Endothelial cell of umbilical vein (primary cell): ENCODE results near the gene CCDC171. TPM values are rescaled to one million over a fixed set of nuclear protein-coding genes. Genes with fewer than 3 reads are reported as not detected.

Experiments used
- BruUV-seq: library from RNA; stranded (reverse); fragments of 400-500 nt; replicated peaks from 2 replicates; lab custom pipeline; 2021; lab: Mats Ljungman, UMichigan
- CTCF ChIA-PET: fragments of 300-600, 350-600 bp; sonication (Branson Sonifier 250); formaldehyde crosslinking; loops from one replicate; lab custom pipeline; 2021; ENCODE audit warnings: antibody characterized with exemption, inconsistent platforms; lab: Charles Lee
- POLR2A ChIA-PET: fragments of 300-600, 350-600 bp; sonication (Branson Sonifier 250); formaldehyde crosslinking; loops from one replicate; lab custom pipeline; 2021; ENCODE audit warnings: antibody characterized with exemption, inconsistent platforms; lab: Charles Lee
- DNase-seq: peaks from one replicate; pipeline ENCODE4 v3.0.0-alpha.2; 2011; ENCODE audit warnings: low read depth, low spot score
- FAIRE-seq: peaks from 2 replicates; lab custom pipeline; 2011; peaks lifted over from hg19 to GRCh38; lab: Jason Lieb, UNC
- H2AFZ ChIP-seq: 2 replicates; pipeline ENCODE4 v1.6.0; 2012; ENCODE audit warnings: low read depth, low read length, control low read depth, inconsistent platforms
- H3K27ac ChIP-seq: 2 replicates; pipeline ENCODE4 v1.5.1; 2011; ENCODE audit warnings: low read depth, mild to moderate bottlenecking, control low read depth, low read length, moderate library complexity; ENCODE audit not compliant: insufficient read depth
- H3K27me3 ChIP-seq, 2 experiments: 2 replicates each; pipeline versions ENCODE4 v1.6.0 to v1.6.1; 2011; ENCODE audit warnings: low read length in 2 of 2, mixed read lengths in 1 of 2; ENCODE audit not compliant: control insufficient read depth in 2 of 2, insufficient read depth in 2 of 2
- H3K36me3 ChIP-seq, 2 experiments: 2 replicates in 1 of 2; 3 replicates in 1 of 2; pipeline ENCODE4 v1.5.1; 2011; ENCODE audit warnings: low read length in 2 of 2, mild to moderate bottlenecking in 1 of 2, moderate library complexity in 1 of 2; ENCODE audit not compliant: control insufficient read depth in 2 of 2, insufficient read depth in 2 of 2; ENCODE audit errors: extremely low read depth in 1 of 2
- H3K4me1 ChIP-seq: 3 replicates; pipeline ENCODE4 v1.5.1; 2011; ENCODE audit warnings: mild to moderate bottlenecking, low read length; ENCODE audit not compliant: control insufficient read depth, insufficient read depth; ENCODE audit errors: extremely low read depth
- H3K4me2 ChIP-seq: 2 replicates; pipeline ENCODE4 v1.6.1; 2011; ENCODE audit warnings: low read length, control low read depth, mixed read lengths; ENCODE audit not compliant: insufficient read depth
- H3K4me3 ChIP-seq, 3 experiments: fragments of 200-600 bp in 1 of 3; sonication (generic), shearing (Covaris generic) in 1 of 3; replicated peaks in 1 of 3; 2 replicates each; pipeline ENCODE4 v1.5.1; 2011 to 2016; ENCODE audit warnings: control low read depth in 3 of 3, low read length in 3 of 3, mild to moderate bottlenecking in 2 of 3, inconsistent platforms in 1 of 3, low read depth in 1 of 3, moderate library complexity in 1 of 3; ENCODE audit not compliant: insufficient read depth in 1 of 3
- H3K79me2 ChIP-seq: 2 replicates; pipeline ENCODE4 v1.6.0; 2012; ENCODE audit warnings: low read length, inconsistent platforms; ENCODE audit not compliant: control insufficient read depth, insufficient read depth
- H3K9ac ChIP-seq: replicated peaks from 2 replicates; pipeline ENCODE3; 2011; ENCODE audit warnings: low read length, control low read depth; ENCODE audit not compliant: insufficient read depth; ENCODE audit errors: extremely low read depth
- H3K9me1 ChIP-seq: replicated peaks from 3 replicates; pipeline ENCODE4 v1.6.0; 2011; ENCODE audit warnings: mild to moderate bottlenecking, low read length; ENCODE audit not compliant: control insufficient read depth, insufficient read depth; ENCODE audit errors: extremely low read depth
- H3K9me3 ChIP-seq: replicated peaks from 2 replicates; pipeline ENCODE4 v1.5.1; 2012; ENCODE audit warnings: low read length, inconsistent platforms; ENCODE audit not compliant: control insufficient read depth, insufficient read depth
- H4K20me1 ChIP-seq: replicated peaks from 2 replicates; pipeline ENCODE3; 2011; ENCODE audit warnings: mild to moderate bottlenecking, low read length; ENCODE audit not compliant: control insufficient read depth, insufficient read depth; ENCODE audit errors: extremely low read depth
- CTCF ChIP-seq, 2 donors: IDR thresholded peaks; 1 replicate in 1 of 2; 2 replicates in 1 of 2; pipeline ENCODE4 v1.5.1; 2011; ENCODE audit warnings: low read length in 2 of 2, mild to moderate bottlenecking in 2 of 2, moderate library complexity in 2 of 2, control low read depth in 1 of 2, inconsistent platforms in 1 of 2, low read depth in 1 of 2; ENCODE audit not compliant: insufficient read depth in 1 of 2; ENCODE audit errors: extremely low read depth in 1 of 2
- EZH2 ChIP-seq: IDR thresholded peaks from 2 replicates; pipeline ENCODE4 v1.6.1; 2012; ENCODE audit warnings: borderline replicate concordance, low read depth, mild to moderate bottlenecking, moderate library complexity, low read length, inconsistent platforms; ENCODE audit not compliant: severe bottlenecking
- FOS ChIP-seq: IDR thresholded peaks from 2 replicates; pipeline ENCODE4 v1.6.1; 2011; ENCODE audit warnings: mild to moderate bottlenecking, low read length, moderate library complexity, borderline replicate concordance; ENCODE audit not compliant: insufficient read depth
- GATA2 ChIP-seq: IDR thresholded peaks from 2 replicates; pipeline ENCODE4 v1.7.0; 2011; ENCODE audit warnings: low read depth, mild to moderate bottlenecking, moderate library complexity, mixed read lengths, low read length; ENCODE audit not compliant: insufficient read length, insufficient read depth
- JUN ChIP-seq: IDR thresholded peaks from 2 replicates; pipeline ENCODE4 v1.6.1; 2011; ENCODE audit warnings: borderline replicate concordance, low read depth; ENCODE audit not compliant: insufficient read length, insufficient read depth
- MAX ChIP-seq: IDR thresholded peaks from 2 replicates; pipeline ENCODE4 v1.6.1; 2011; ENCODE audit not compliant: insufficient read depth, insufficient read length
- MYC ChIP-seq: IDR thresholded peaks from one replicate; pipeline ENCODE4 v1.6.1; 2011; ENCODE audit warnings: mild to moderate bottlenecking, low read depth, low read length
- POLR2A ChIP-seq: IDR thresholded peaks from 2 replicates; pipeline ENCODE4 v1.6.1; 2012; ENCODE audit warnings: low read depth, mild to moderate bottlenecking, control low read depth, low read length
- POLR2AphosphoS5 ChIP-seq: IDR thresholded peaks from 2 replicates; pipeline ENCODE4 v1.6.1; 2012; ENCODE audit warnings: low read depth, mild to moderate bottlenecking, control low read depth, low read length, moderate library complexity; ENCODE audit not compliant: insufficient read depth
- dilution Hi-C: fragments of 300-500 bp; cut with MboI; formaldehyde crosslinking; loops from one replicate; pipeline ENCODE4 v1.15.0; 2019; ENCODE audit warnings: low sequenced_read_pairs; ENCODE audit not compliant: extremely low pct_ligation_motif_present
- intact Hi-C: fragments of 100-400 bp; cut with micrococcal nuclease; formaldehyde crosslinking; loops from one replicate; pipeline ENCODE4 v1.10.0; 2022
- polyA plus RNA-seq, 4 experiments: library from polyadenylated mRNA; depleted of rRNA in 3 of 4; stranded (reverse) in 3 of 4; unstranded in 1 of 4; fragments of >200 nt; gene quantifications; 2 replicates each; pipeline versions ENCODE4 v1.2.1 to v1.2.3, GENCODE V29; 2011 to 2012; ENCODE audit warnings: missing spikeins in 1 of 4
- total RNA-seq: library from RNA; stranded (reverse); gene quantifications from 2 replicates; pipeline ENCODE4 v1.2.3, GENCODE V29; 2021

CCDC171 gene
- total and polyA plus RNA-seq, 2 donors (not counting 3 experiments of a cell fraction or from before 2014, with no cell fraction given): 0.58 to 1.4 TPM

- no TSS peak for BruUV-seq
- H3K4me3 ChIP-seq: no peak overlapping the region
- H3K9me3 ChIP-seq: no peaks in the 10 kb centered on the region
- H3K27ac ChIP-seq: no peak overlapping the region
- no peaks in the 10 kb centered on the region for H3K36me3 ChIP-seq
- intact Hi-C loops: no loop called here
- ChIA-PET CTCF (no interaction called here), POLR2A (no interaction called here)
- no peaks in the 10 kb centered on the region for H4K20me1 ChIP-seq
- no peak overlapping the region for H3K4me2 ChIP-seq
- H3K79me2 ChIP-seq: no peaks in the 10 kb centered on the region
- no peaks in the 10 kb centered on the region for H3K4me1 ChIP-seq
- FAIRE-seq (no peak), DNase-seq (no peak)
- H3K9me1 ChIP-seq: no peaks in the 10 kb centered on the region
- H3K9ac ChIP-seq: no peak overlapping the region
- dilution Hi-C loops: no loop called here
- TF ChIP-seq FOS (no peak), CTCF (IDR thresholded peaks at IDR 0.05; ENCODE audit: extremely low read depth in 1 of 2, insufficient read depth in 1 of 2, low read depth in 1 of 2, low read length in 2 of 2) (no peak), GATA2 (no peak), POLR2AphosphoS5 (no peak), EZH2 (no peak), MAX (no peak), JUN (no peak), MYC (no peak), POLR2A (no peak)
- no peak overlapping the region for H2AFZ ChIP-seq
- H3K27me3 ChIP-seq: no peaks in the 10 kb centered on the region
Measured at GRCh38 chr9:15778861-15779260, 226.0 kb downstream of the CCDC171 start.
